GM23248 (cell line): Measurements from ENCODE around the gene ACVRL1.

Experiments
- EZH2 ChIP-seq: fragments of 200-600 bp; sonication (generic); IDR thresholded peaks from 2 replicates; pipeline ENCODE4 v1.6.1; 2018; ENCODE audit warnings: antibody characterized with exemption, mild to moderate bottlenecking; ENCODE audit not compliant: insufficient read depth, poor library complexity, severe bottlenecking
- EZH2phosphoT487 ChIP-seq: fragments of 200-600 bp; sonication (generic); IDR thresholded peaks from 2 replicates; pipeline ENCODE4 v1.6.1; 2018; ENCODE audit warnings: antibody characterized with exemption, moderate library complexity, mild to moderate bottlenecking, low read depth; ENCODE audit not compliant: insufficient read depth

DNA sequence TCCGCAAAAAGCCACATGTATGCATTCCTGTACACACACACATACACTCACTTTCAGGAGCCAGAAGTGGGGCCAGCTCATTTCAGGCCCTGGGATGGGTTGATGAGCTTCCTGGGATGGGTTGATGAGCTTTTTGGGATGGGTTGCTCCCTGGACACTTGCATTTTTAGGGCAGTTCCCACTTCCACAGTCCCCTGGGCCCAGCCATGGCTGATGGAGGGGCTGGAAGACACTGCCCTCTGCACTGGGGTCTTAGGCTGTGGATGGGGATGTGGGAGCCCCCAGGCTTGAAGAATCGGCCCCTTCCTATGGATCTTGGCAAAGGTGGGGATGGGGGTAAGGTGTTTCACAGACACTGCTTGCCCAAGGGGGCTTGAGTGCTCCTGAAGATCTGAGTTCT, 12.7 kb downstream of the ACVRL1 start:
- TF ChIP-seq EZH2 (no peak), EZH2phosphoT487 (no peak)
